T-cell (primary cell): Measurements from ENCODE around the gene AQP5. TPM values are rescaled to one million over a fixed set of nuclear protein-coding genes. Genes with fewer than 3 reads are reported as not detected.

Experiments used
- ATAC-seq, 4 experiments: fragments of 200-7000 bp in 3 of 4; fragments of 150-1000 bp in 1 of 4; cut with Tn5 transposase; replicated peaks in 1 of 4; 1 replicate in 3 of 4; 2 replicates in 1 of 4; pipeline ENCODE4 v1.10.0; 2021; ENCODE audit warnings: moderate library complexity in 3 of 4, mild to moderate bottlenecking in 2 of 4, moderate number of reproducible peaks in 1 of 4
- CTCF ChIA-PET, 2 donors: fragments of 300-600 bp; sonication (Branson Sonifier 250); formaldehyde crosslinking; loops; one replicate each; lab custom pipeline; 2022; ENCODE audit warnings: antibody characterized with exemption in 2 of 2; lab: Charles Lee
- POLR2A ChIA-PET, 2 donors: fragments of 300-600 bp; sonication (Branson Sonifier 250); formaldehyde crosslinking; loops; one replicate each; lab custom pipeline; 2022; ENCODE audit warnings: antibody characterized with exemption in 2 of 2; lab: Charles Lee
- DNase-seq, 35 experiments: peaks; one replicate each; pipeline versions ENCODE4 v3.0.0 to v3.0.0-alpha.2; 2013 to 2023
- H3K27ac ChIP-seq: one replicate; pipeline ENCODE4 v1.5.1; 2013; ENCODE audit warnings: low read length
- H3K27me3 ChIP-seq, 2 experiments: replicated peaks in 1 of 2; 1 replicate in 1 of 2; 2 replicates in 1 of 2; pipeline versions ENCODE4 v1.6.1 to v1.7.0; 2013; ENCODE audit warnings: low read length in 1 of 2, mixed read lengths in 1 of 2; ENCODE audit not compliant: control insufficient read depth in 2 of 2, insufficient read depth in 2 of 2; ENCODE audit errors: extremely low read depth in 1 of 2
- H3K36me3 ChIP-seq, 2 donors: 1 replicate in 1 of 2; 2 replicates in 1 of 2; pipeline versions ENCODE4 v1.6.1 to v1.7.0; 2013; ENCODE audit warnings: low read length in 1 of 2; ENCODE audit not compliant: control insufficient read depth in 2 of 2, insufficient read depth in 1 of 2; ENCODE audit errors: extremely low read depth in 1 of 2
- H3K4me1 ChIP-seq, 2 experiments: 1 replicate in 1 of 2; 2 replicates in 1 of 2; pipeline versions ENCODE4 v1.6.1 to v1.7.0; 2013; ENCODE audit warnings: low read length in 2 of 2, mixed read lengths in 1 of 2; ENCODE audit not compliant: insufficient read depth in 2 of 2, control insufficient read depth in 1 of 2; ENCODE audit errors: extremely low read depth in 1 of 2
- H3K4me3 ChIP-seq, 2 donors: 1 replicate in 1 of 2; 2 replicates in 1 of 2; pipeline versions ENCODE4 v1.5.1 to v1.7.0; 2013; ENCODE audit warnings: mild to moderate bottlenecking in 2 of 2, low read length in 1 of 2, moderate library complexity in 1 of 2; ENCODE audit not compliant: control insufficient read depth in 1 of 2; ENCODE audit errors: extremely low read depth in 1 of 2
- H3K9me3 ChIP-seq: 2 replicates; pipeline ENCODE4 v1.7.0; 2013
- H3K27ac Mint-ChIP-seq, 2 donors: one replicate each; pipeline ENCODE4 v1.8.0; 2020 to 2021; ENCODE audit warnings: mild to moderate bottlenecking in 2 of 2, mixed read lengths in 2 of 2
- H3K27me3 Mint-ChIP-seq, 2 donors: one replicate each; pipeline ENCODE4 v1.8.0; 2021 to 2022; ENCODE audit warnings: mixed read lengths in 2 of 2
- H3K36me3 Mint-ChIP-seq: one replicate; pipeline ENCODE4 v1.8.0; 2021; ENCODE audit warnings: mixed read lengths
- H3K4me1 Mint-ChIP-seq, 3 donors: one replicate each; pipeline ENCODE4 v1.8.0; 2020 to 2022; ENCODE audit warnings: mixed read lengths in 3 of 3, mild to moderate bottlenecking in 1 of 3
- H3K4me3 Mint-ChIP-seq, 3 donors: one replicate each; pipeline ENCODE4 v1.8.0; 2020 to 2022; ENCODE audit warnings: mild to moderate bottlenecking in 3 of 3, mixed read lengths in 3 of 3, moderate library complexity in 3 of 3
- H3K9me3 Mint-ChIP-seq, 3 donors: one replicate each; pipeline ENCODE4 v1.8.0; 2020 to 2022; ENCODE audit warnings: mixed read lengths in 3 of 3
- WGBS: methylation state at CpG from one replicate; pipeline ENCODE4 v1.1.5; 2013; ENCODE audit warnings: missing lambda C conversion rate; ENCODE audit not compliant: insufficient coverage; 5-methylcytosine and 5-hydroxymethylcytosine counted together
- total RNA-seq, 35 experiments: library from RNA in 6 of 35; stranded (reverse) in 6 of 35; fragments of 120-200 nt in 1 of 35; gene quantifications; one replicate each; pipeline versions ENCODE4 v1.2.1 to v1.2.4 and lab custom pipeline; 2013 to 2026

Gene AQP5
- total RNA-seq, 5 donors from 2014 or later (not counting 1 experiment from before 2014, with no cell fraction given): not detected

- Histone ChIP-seq H3K4me1 (peaks cover 0 to 19% of the 10 kb centered on the region in 2 experiments), H3K27me3 (peaks cover 2 to 91% of the 10 kb centered on the region in 2 experiments), H3K36me3 (no peaks in the 10 kb centered on the region), H3K9me3 (no peaks in the 10 kb centered on the region), H3K4me3 (no peak overlapping the region), H3K27ac (no peak overlapping the region)
- ChIA-PET POLR2A (interaction anchor here in 1 of 2 donors (0.5 kb wide), 1 partner anchor 127 kb away, joined by 3 read pairs; no protein-coding TSS in a partner anchor), CTCF (interaction anchor here in 1 of 2 donors (0.9 kb wide), 1 partner anchor 107 kb away, joined by 3 read pairs; no protein-coding TSS in a partner anchor)
- DNase-seq (no peak), ATAC-seq (no peak)
- 79% methylated on average over 8 of the region's 17 CpGs for WGBS
- Mint-ChIP-seq H3K4me1 (peaks cover 9 to 15% (median 14%) of the 10 kb centered on the region in 3 donors), H3K27ac (no peak overlapping the region), H3K4me3 (peak overlapping the region in 1 of 3 donors; percentile 28), H3K27me3 (peaks cover 41 to 63% of the 10 kb centered on the region in 2 donors), H3K9me3 (no peaks in the 10 kb centered on the region), H3K36me3 (no peaks in the 10 kb centered on the region)
These were observed 2.5 kb downstream of the AQP5 start for GRCh38 chr12:49963976-49964815.

- ATAC-seq (no peak), DNase-seq (no peak)
- Mint-ChIP-seq H3K4me3 (peak overlapping the region in 1 of 3 donors; percentile 28), H3K36me3 (no peaks in the 10 kb centered on the region), H3K9me3 (no peaks in the 10 kb centered on the region), H3K27me3 (peaks cover 32 to 55% of the 10 kb centered on the region in 2 donors), H3K4me1 (peaks cover 9 to 15% (median 14%) of the 10 kb centered on the region in 3 donors), H3K27ac (no peak overlapping the region)
- Histone ChIP-seq H3K36me3 (no peaks in the 10 kb centered on the region), H3K27ac (no peak overlapping the region), H3K4me3 (no peak overlapping the region), H3K4me1 (peaks cover 0 to 19% of the 10 kb centered on the region in 2 experiments), H3K27me3 (peaks cover 2 to 91% of the 10 kb centered on the region in 2 experiments), H3K9me3 (no peaks in the 10 kb centered on the region)
- ChIA-PET CTCF (interaction anchor here in 1 of 2 donors (0.6 to 3.4 kb wide), 3 partner anchors 91 to 184 kb away, joined by 3 to 24 read pairs (median 3); no protein-coding TSS in a partner anchor), POLR2A (interaction anchor here in 1 of 2 donors (0.5 kb wide), 1 partner anchor 1889 kb away, joined by 3 read pairs; no protein-coding TSS in a partner anchor)
- WGBS: 78% methylated on average over 3 of the region's 13 CpGs
These were observed 3.4 kb downstream of the AQP5 start for GRCh38 chr12:49964849-49965624.

- POLR2A ChIA-PET: no interaction called here
- no peak for ATAC-seq
- Mint-ChIP-seq H3K27me3 (peaks cover 25 to 47% of the 10 kb centered on the region in 2 donors), H3K36me3 (no peaks in the 10 kb centered on the region), H3K9me3 (no peaks in the 10 kb centered on the region), H3K4me3 (no peak overlapping the region), H3K4me1 (peaks cover 4 to 7% (median 6%) of the 10 kb centered on the region in 3 donors), H3K27ac (peak overlapping the region in 1 of 2 donors; percentile 43)
- CTCF ChIA-PET: interaction anchor here (0.9 to 3.4 kb wide), 4 partner anchors 20 to 90 kb away, joined by 3 to 24 read pairs (median 10); no protein-coding TSS in a partner anchor
- H3K4me1 ChIP-seq: peaks cover 0 to 18% of the 10 kb centered on the region in 2 experiments
- H3K4me3 ChIP-seq: no peak overlapping the region
- H3K36me3 ChIP-seq: no peaks in the 10 kb centered on the region
- no peak overlapping the region for H3K27ac ChIP-seq
- no peak for DNase-seq
- no peaks in the 10 kb centered on the region for H3K9me3 ChIP-seq
- peaks cover 0 to 92% of the 10 kb centered on the region in 2 experiments for H3K27me3 ChIP-seq
- 61% methylated on average over 5 of the region's 6 CpGs for WGBS
These were observed 4.2 kb downstream of the AQP5 start for GRCh38 chr12:49965836-49966235.

- peak overlapping the region in 1 of 3 donors; percentile 79 for H3K4me3 Mint-ChIP-seq
- no peaks in the 10 kb centered on the region for H3K9me3 Mint-ChIP-seq
- H3K27ac Mint-ChIP-seq: no peak overlapping the region
- Histone ChIP-seq H3K27ac (no peak overlapping the region), H3K4me1 (peaks cover 0 to 16% of the 10 kb centered on the region in 2 experiments), H3K27me3 (peaks cover 0 to 91% of the 10 kb centered on the region in 2 experiments), H3K9me3 (no peaks in the 10 kb centered on the region), H3K4me3 (no peak overlapping the region), H3K36me3 (no peaks in the 10 kb centered on the region)
- H3K4me1 Mint-ChIP-seq: peaks cover 4 to 6% (median 6%) of the 10 kb centered on the region in 3 donors
- DNase-seq (peak in 1 of 35 experiments; percentile 19), ATAC-seq (peak in 1 of 4 experiments; percentile 3)
- WGBS: 20% methylated on average over 7 of the region's 16 CpGs
- H3K36me3 Mint-ChIP-seq: no peaks in the 10 kb centered on the region
- ChIA-PET CTCF (interaction anchor here (0.7 to 3.4 kb wide), 14 partner anchors 12 to 104 kb away, joined by 3 to 24 read pairs (median 4); partner anchors contain the start of gene RACGAP1 (in 1 of the 2)), POLR2A (no interaction called here)
- peaks cover 24 to 47% of the 10 kb centered on the region in 2 donors for H3K27me3 Mint-ChIP-seq
These were observed 4.9 kb downstream of the AQP5 start for GRCh38 chr12:49966511-49967041.

DNA sequence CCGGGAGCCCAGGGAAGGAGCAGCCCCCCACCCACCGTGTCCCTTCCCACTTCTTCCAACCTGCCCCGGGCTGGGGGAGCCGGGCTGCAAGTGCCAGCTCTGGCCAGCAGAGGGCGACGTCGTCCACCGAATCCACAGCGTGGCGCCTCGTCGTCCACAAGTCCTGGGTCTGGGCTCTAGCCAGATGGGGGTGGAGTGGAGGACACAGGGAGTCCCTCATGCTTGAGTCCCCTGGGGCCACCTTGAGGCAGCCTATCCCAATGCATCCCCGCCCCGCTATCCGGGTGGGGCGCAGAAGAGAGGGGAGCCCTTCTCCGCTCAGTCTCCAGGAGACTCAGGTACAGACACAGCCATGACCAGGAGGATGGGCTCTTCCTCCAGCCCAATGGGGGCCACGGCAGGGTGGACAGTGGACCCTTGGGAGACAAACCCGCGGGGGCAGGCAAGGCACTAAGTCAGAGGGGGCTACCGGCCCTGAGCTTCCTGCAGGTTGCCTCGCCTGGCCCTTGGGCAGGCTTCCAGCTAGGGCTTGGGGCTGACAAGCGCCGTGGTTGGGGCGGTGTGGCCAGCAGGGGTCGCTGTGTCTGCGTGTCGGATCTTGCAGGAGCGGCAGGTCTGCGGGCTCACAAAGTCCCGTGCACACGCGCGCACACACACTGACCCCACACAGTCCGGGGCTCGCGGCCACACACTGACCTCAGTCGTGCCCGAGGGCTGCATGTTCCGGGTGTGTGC lies 5.5 kb downstream of the AQP5 start:
- Histone ChIP-seq H3K27me3 (peaks cover 0 to 89% of the 10 kb centered on the region in 2 experiments), H3K27ac (no peak overlapping the region), H3K4me3 (peak overlapping the region; percentile 48 to 60), H3K36me3 (no peaks in the 10 kb centered on the region), H3K9me3 (no peaks in the 10 kb centered on the region), H3K4me1 (peaks cover 0 to 16% of the 10 kb centered on the region in 2 experiments)
- H3K4me3 Mint-ChIP-seq: peak overlapping the region; percentile 55 to 79 (median 64)
- ATAC-seq: peak; percentile 84 to 88 (median 84)
- CTCF ChIA-PET: interaction anchor here (0.6 to 3.4 kb wide), 18 partner anchors 11 to 389 kb away, joined by 3 to 24 read pairs (median 3); partner anchors contain the start of gene RACGAP1 (in 1 of the 2)
- peaks cover 24 to 44% of the 10 kb centered on the region in 2 donors for H3K27me3 Mint-ChIP-seq
- POLR2A ChIA-PET: no interaction called here
- H3K36me3 Mint-ChIP-seq: no peaks in the 10 kb centered on the region
- no peaks in the 10 kb centered on the region for H3K9me3 Mint-ChIP-seq
- no peak overlapping the region for H3K27ac Mint-ChIP-seq
- DNase-seq: peak; percentile 72 to 96 (median 89)
- peaks cover 4 to 6% (median 6%) of the 10 kb centered on the region in 3 donors for H3K4me1 Mint-ChIP-seq
- 3% methylated on average over 36 of the region's 40 CpGs for WGBS
